Measurements from ENCODE around the gene POU2AF2.
A peak's percentile ranks its signal among the peaks of the same experiment; 100 is the strongest.
"Not testable (repeated sequence)": the region's sequence is repeated elsewhere in the genome, so short reads cannot be mapped to it uniquely, and the experiment has no call there.

Gene POU2AF2

GRCh38 chr11:111259896-111260295 lies 14.4 kb downstream of the POU2AF2 start:
- no peak for DNase-seq (ENCODE audit: low spot score)

GRCh38 chr11:111260811-111261210 lies 15.3 kb downstream of the POU2AF2 start:
- no peak for DNase-seq (ENCODE audit: low spot score)

- DNase-seq (ENCODE audit: low spot score), result no peak
These were observed 19.1 kb downstream of the POU2AF2 start for GRCh38 chr11:111264646-111265045.

GRCh38 chr11:111265421-111265820 lies 19.9 kb downstream of the POU2AF2 start:
- DNase-seq (ENCODE audit: low spot score), result no peak

- DNase-seq (ENCODE audit: low spot score), result not testable (repeated sequence)
These were observed 22.8 kb downstream of the POU2AF2 start for GRCh38 chr11:111268303-111268702.

- no peak for DNase-seq (ENCODE audit: low spot score)
These were observed 23.8 kb downstream of the POU2AF2 start for GRCh38 chr11:111269146-111269868.

- DNase-seq (ENCODE audit: low spot score), result no peak
These were observed 26.9 kb downstream of the POU2AF2 start for GRCh38 chr11:111272420-111272819.

GRCh38 chr11:111282562-111283075 lies 37.1 kb downstream of the POU2AF2 start:
- no peak for DNase-seq (ENCODE audit: low spot score)

GRCh38 chr11:111283945-111284481 lies 38.5 kb downstream of the POU2AF2 start:
- no peak for DNase-seq (ENCODE audit: low spot score)

GRCh38 chr11:111285189-111286091 lies 39.9 kb downstream of the POU2AF2 start:
- DNase-seq (ENCODE audit: low spot score), result no peak

- DNase-seq (ENCODE audit: low spot score), result no peak
These were observed 46.2 kb downstream of the POU2AF2 start for GRCh38 chr11:111291764-111292163.

GRCh38 chr11:111292408-111292807 lies 46.9 kb downstream of the POU2AF2 start:
- DNase-seq (ENCODE audit: low spot score), result not testable (repeated sequence)

GRCh38 chr11:111296196-111296595 lies 50.7 kb downstream of the POU2AF2 start:
- DNase-seq (ENCODE audit: low spot score), result no peak

GRCh38 chr11:111297696-111298095 lies 52.2 kb downstream of the POU2AF2 start:
- no peak for DNase-seq (ENCODE audit: low spot score)

GRCh38 chr11:111298413-111299100 lies 53.0 kb downstream of the POU2AF2 start, which contains the start of gene POU2AF3:
Gene POU2AF3 (plus strand): TSS chr11:111298546. CDS start chr11:111298582, 36 bp downstream.
- no peak for DNase-seq (ENCODE audit: low spot score)

- DNase-seq (ENCODE audit: low spot score), result peak; percentile 79
These were observed 53.8 kb downstream of the POU2AF2 start for GRCh38 chr11:111299101-111300026.

- DNase-seq (ENCODE audit: low spot score), result no peak
These were observed 55.0 kb downstream of the POU2AF2 start for GRCh38 chr11:111300569-111300968.

- no peak for DNase-seq (ENCODE audit: low spot score)
These were observed 55.7 kb downstream of the POU2AF2 start for GRCh38 chr11:111301004-111301841.

- DNase-seq (ENCODE audit: low spot score), result no peak
These were observed 56.3 kb downstream of the POU2AF2 start for GRCh38 chr11:111301842-111302118.

- DNase-seq (ENCODE audit: low spot score), result no peak
These were observed 56.8 kb downstream of the POU2AF2 start for GRCh38 chr11:111302298-111302697.

Measured in left forelimb (tissue), 1 donor.